Measurements from ENCODE around the gene PPP1R3G. TPM values are rescaled to one million over a fixed set of nuclear protein-coding genes. Genes with fewer than 3 reads are reported as not detected.

PPP1R3G gene
- total RNA-seq, 1 donor = 1.3 TPM

- peak; percentile 52 for DNase-seq (ENCODE audit: low read depth)
- H3K4me3 ChIP-seq (ENCODE audit: low read depth, low read length) = no peak overlapping the region
- peak; percentile 77 for TF ChIP-seq CTCF (IDR thresholded peaks at IDR 0.05; ENCODE audit: insufficient read depth, low read depth, low read length)
Observed at GRCh38 chr6:5135788-5136376, 50.7 kb downstream of the PPP1R3G start.

GRCh38 chr6:5136851-5137250 is 51.7 kb downstream of the PPP1R3G start:
- TF ChIP-seq CTCF (IDR thresholded peaks at IDR 0.05; ENCODE audit: insufficient read depth, low read depth, low read length) = no peak
- no peak for DNase-seq (ENCODE audit: low read depth)
- no peak overlapping the region for H3K4me3 ChIP-seq (ENCODE audit: low read depth, low read length)

Other genes starting within 250 kb of the PPP1R3G start
- 7.7 and 11.2 TPM in 2 replicates for gene RPP40, start 81.3 kb upstream of the PPP1R3G start, total RNA-seq
- gene LYRM4, start 175.6 kb downstream of the PPP1R3G start, total RNA-seq = 9.0 and 13.4 TPM in 2 replicates
- gene FARS2, start 176.2 kb downstream of the PPP1R3G start, total RNA-seq = 23.2 and 29.8 TPM in 2 replicates